ENCODE measurements around the gene SUN2.

DNA sequence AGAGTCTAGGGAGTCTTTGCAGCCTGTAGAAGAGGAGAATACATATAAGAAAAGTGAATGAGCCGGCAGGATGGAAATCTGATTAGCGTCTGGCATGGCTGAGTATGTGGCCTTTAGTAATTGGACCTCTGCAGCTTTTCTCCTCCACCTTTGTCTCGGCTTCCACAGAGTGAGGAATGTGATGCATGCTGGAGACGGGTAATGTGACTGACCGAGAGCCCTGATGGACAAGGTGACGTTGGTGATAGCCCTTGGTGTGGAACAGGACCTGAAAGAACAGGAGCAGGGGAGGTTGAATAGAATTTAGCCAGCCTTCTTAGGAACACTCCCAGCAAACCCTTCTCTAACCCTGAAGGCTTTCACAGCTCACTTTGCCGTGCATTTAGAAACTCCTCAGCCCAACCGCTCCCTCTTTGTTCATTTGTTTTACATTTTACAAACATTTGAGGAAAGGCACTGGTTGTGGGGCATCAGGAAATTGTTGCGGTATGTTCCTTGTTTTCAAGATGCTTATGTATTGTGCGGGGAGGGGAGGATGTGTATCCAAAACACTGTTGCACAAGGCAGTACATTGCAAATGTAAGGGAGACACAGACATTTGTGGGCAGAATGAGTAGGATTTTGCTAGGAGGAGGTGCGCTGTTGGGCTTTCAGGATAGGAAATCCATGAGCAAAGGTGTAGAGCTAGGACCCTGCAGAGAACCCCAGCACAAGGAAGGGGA lies 43.2 kb downstream of the SUN2 start:
- no peak for TF ChIP-seq RAD21 (IDR thresholded peaks at IDR 0.05; ENCODE audit: low read length)
- TF ChIP-seq POLR2A (IDR thresholded peaks at IDR 0.05; ENCODE audit: low read depth, low read length) = no peak
- TF ChIP-seq FOS (IDR thresholded peaks at IDR 0.05; ENCODE audit: low read depth, low read length) = no peak
- TF ChIP-seq, protein P1, sequence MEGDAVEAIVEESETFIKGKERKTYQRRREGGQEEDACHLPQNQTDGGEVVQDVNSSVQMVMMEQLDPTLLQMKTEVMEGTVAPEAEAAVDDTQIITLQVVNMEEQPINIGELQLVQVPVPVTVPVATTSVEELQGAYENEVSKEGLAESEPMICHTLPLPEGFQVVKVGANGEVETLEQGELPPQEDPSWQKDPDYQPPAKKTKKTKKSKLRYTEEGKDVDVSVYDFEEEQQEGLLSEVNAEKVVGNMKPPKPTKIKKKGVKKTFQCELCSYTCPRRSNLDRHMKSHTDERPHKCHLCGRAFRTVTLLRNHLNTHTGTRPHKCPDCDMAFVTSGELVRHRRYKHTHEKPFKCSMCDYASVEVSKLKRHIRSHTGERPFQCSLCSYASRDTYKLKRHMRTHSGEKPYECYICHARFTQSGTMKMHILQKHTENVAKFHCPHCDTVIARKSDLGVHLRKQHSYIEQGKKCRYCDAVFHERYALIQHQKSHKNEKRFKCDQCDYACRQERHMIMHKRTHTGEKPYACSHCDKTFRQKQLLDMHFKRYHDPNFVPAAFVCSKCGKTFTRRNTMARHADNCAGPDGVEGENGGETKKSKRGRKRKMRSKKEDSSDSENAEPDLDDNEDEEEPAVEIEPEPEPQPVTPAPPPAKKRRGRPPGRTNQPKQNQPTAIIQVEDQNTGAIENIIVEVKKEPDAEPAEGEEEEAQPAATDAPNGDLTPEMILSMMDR (conservative IDR thresholded peaks at IDR 0.05; ENCODE audit: low read depth, low read length) = no peak
- no peak for TF ChIP-seq MXI1 (IDR thresholded peaks at IDR 0.05; ENCODE audit: borderline replicate concordance, low read depth, low read length)
- TF ChIP-seq MAZ (IDR thresholded peaks at IDR 0.05; ENCODE audit: borderline replicate concordance, low read depth, low read length) = no peak
- no peak for TF ChIP-seq RFX5 (IDR thresholded peaks at IDR 0.05; ENCODE audit: low read depth, low read length)
